Measurements from ENCODE around the gene LYSMD2.

The LYSMD2 gene

GRCh38 chr15:51751697-51752683 is 14.5 kb upstream of the LYSMD2 start:
- DNase-seq = no peak

GRCh38 chr15:51750792-51751696 is 13.6 kb upstream of the LYSMD2 start, which contains the start of gene TMOD2:
Gene TMOD2 (plus strand): TSS chr15:51751597. CDS start chr15:51766442, 14,845 bp downstream.
- DNase-seq = no peak

GRCh38 chr15:51750186-51750585 is 12.7 kb upstream of the LYSMD2 start:
- DNase-seq = no peak

- no peak for DNase-seq
Observed at GRCh38 chr15:51749307-51749706, 11.9 kb upstream of the LYSMD2 start.

DNA sequence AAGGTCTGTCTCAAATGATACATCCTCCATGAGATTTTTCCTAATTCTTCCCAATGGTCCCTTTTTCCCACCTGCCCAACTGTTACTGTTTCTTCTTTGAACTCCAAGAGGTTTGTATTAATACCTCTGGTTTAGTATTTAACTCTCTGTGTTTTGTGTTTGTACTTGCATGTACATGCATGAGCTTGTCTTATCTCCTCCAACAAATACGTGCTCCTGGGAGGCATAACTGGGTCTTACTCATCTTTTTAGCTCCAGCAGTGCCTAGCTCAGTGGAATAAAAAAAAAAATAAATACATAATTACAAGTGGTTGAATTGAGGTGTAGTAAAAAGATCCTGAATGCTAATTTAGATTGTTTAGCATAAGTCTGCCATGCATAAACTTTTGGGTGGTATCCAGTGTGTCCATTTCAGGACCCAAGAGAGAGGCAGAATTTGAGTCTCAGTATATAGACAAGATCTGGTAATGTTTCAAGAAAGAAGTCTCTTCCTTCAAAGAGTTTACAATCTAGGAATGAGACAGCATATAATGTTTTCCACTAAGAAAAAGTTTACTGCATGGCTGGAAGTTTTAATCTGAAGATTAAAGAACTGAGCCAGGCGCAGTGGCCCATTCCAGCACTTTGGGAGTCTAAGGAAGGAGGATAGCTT is 1.7 kb upstream of the LYSMD2 start:
- no peak for DNase-seq

DNA sequence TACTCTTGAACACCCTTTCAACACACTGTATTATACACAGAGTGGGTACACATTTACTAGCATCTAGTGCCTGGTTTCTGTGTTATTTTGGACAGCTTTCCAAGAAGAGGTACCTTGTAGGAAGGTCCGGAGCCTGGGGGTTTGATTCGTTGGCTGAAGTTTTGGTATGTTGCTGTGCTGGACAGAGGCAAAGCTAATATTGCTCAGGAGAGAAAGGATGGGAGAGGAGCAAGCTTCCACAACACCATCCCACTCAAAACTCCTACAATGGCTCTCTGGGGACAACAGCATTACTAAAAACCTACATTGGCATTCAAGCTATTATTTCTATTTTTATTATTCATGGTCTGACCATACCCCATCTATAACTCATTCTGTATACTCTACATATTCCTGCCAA is 1.1 kb upstream of the LYSMD2 start:
- DNase-seq = no peak

- peak; percentile 47 for DNase-seq
Observed at GRCh38 chr15:51736751-51737521, 519 bp downstream of the LYSMD2 start.

GRCh38 chr15:51736069-51736468 is 1.4 kb downstream of the LYSMD2 start:
- no peak for DNase-seq

DNA sequence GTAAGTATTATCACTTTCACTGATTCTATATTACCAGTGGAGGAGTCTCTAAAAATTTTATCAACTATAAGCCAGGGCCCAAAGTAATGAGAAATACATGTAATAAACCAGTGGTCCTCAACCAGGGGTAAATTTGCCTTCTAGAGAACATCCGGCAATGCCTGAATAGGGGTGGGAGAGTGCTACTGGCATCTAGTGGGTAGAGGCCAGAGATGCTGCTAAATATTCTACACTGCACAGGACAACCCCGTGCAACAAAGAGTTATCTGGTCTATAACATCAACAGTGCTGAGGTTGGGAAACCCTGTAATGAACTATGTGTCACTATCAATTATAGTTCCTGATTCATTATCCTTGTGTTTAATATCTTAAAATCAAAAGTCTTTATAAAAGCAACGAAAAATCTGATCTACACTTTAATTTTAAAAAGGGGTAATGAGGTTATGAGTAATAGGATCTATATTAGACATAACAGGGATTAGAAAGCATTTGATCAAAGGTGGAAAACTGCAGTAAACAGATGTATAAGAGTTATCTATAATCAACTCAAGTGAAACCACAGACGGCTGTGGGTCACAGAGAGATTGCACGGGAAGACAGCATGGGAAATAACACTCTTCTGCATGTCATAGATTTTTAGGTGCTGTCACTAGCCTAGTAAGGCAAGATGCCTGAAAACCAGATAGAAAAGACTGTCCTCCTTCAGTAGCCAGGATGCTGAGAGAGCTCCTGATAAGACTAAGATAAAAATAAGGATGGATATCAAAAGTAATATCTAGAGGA is 2.0 kb downstream of the LYSMD2 start:
- peak; percentile 17 for DNase-seq

- no peak for DNase-seq
Observed at GRCh38 chr15:51732646-51733045, 4.8 kb downstream of the LYSMD2 start.

GRCh38 chr15:51731549-51732267 is 5.7 kb downstream of the LYSMD2 start:
- DNase-seq = no peak

- DNase-seq = no peak
Observed at GRCh38 chr15:51727141-51727897, 10.1 kb downstream of the LYSMD2 start.

GRCh38 chr15:51726302-51727073 is 11.0 kb downstream of the LYSMD2 start:
- DNase-seq = peak; percentile 8

- no peak for DNase-seq
Observed at GRCh38 chr15:51724673-51725072, 12.8 kb downstream of the LYSMD2 start.

- DNase-seq = no peak
Observed at GRCh38 chr15:51724199-51724598, 13.3 kb downstream of the LYSMD2 start.

GRCh38 chr15:51721199-51721960 is 16.1 kb downstream of the LYSMD2 start:
- no peak for DNase-seq

DNA sequence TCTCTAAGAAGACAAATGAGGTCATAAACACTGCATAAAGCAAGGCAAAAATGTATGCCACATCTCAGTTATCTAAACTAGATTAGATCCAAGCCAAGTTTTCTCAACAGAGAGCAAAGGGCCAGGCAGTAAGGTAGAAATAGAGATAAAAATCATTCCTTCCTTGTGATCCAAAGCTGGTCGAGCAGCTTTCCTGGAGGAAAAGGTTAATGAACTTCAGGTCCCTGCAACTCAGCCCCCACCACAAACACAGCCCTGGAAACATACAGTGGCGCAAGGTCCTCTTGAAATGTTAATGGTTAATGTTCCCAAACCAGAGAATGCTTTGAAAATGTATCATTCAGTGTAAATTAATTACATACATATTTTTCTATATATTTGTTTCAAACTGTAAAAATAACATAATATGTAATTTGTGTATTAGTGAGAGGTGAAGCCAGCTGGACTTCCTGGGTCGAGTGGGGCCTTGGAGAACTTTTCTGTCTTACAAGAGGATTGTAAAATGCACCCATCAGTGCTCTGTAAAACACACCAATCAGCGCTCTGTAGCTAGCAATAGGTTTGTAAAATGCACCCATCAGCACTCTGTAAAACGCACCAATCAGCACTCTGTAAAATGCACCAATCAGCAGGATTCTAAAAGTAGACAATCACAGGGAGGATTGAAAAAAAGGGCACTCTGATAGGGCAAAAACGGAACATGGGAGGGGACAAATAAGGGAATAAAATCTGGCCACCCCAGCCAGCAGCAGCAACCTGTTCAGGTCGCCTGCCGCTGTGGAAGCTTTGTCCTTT is 17.1 kb downstream of the LYSMD2 start:
- no peak for DNase-seq

Measured in NCI-H1694 treated with DMSO at 0.1 percent for 48 hours (cell line).